Hepatocyte (in vitro differentiated cells): ENCODE results near the gene GRAP2. TPM values are rescaled to one million over a fixed set of nuclear protein-coding genes. Genes with fewer than 3 reads are reported as not detected.
A peak's percentile ranks its signal among the peaks of the same experiment; 100 is the strongest.
"Not testable (repeated sequence)": the region's sequence is repeated elsewhere in the genome, so short reads cannot be mapped to it uniquely, and the experiment has no call there.

Experiments
- DNase-seq: peaks from one replicate; pipeline ENCODE4 v3.0.0-alpha.2; 2016; ENCODE audit warnings: low spot score
- H2AFZ ChIP-seq: fragments of 200-600 bp; sonication (generic); 2 replicates; pipeline ENCODE4 v1.6.0; 2016; ENCODE audit warnings: antibody characterized with exemption, mild to moderate bottlenecking
- H3K27ac ChIP-seq: fragments of 200-600 bp; sonication (generic); 2 replicates; pipeline ENCODE4 v1.5.1; 2016; ENCODE audit warnings: mild to moderate bottlenecking
- H3K27me3 ChIP-seq: fragments of 200-600 bp; sonication (generic); 2 replicates; pipeline ENCODE4 v1.6.1; 2016
- H3K36me3 ChIP-seq: fragments of 200-600 bp; sonication (generic); replicated peaks from 2 replicates; pipeline ENCODE4 v1.5.1; 2016; ENCODE audit warnings: low read depth; ENCODE audit not compliant: insufficient read depth
- H3K4me1 ChIP-seq: fragments of 200-600 bp; sonication (generic); 2 replicates; pipeline ENCODE4 v1.5.1; 2016; ENCODE audit warnings: mild to moderate bottlenecking, moderate library complexity; ENCODE audit not compliant: insufficient read depth
- H3K4me2 ChIP-seq: fragments of 200-600 bp; sonication (generic); 2 replicates; pipeline ENCODE4 v1.6.0; 2016
- H3K4me3 ChIP-seq: fragments of 200-600 bp; sonication (generic); 2 replicates; pipeline ENCODE4 v1.5.1; 2016; ENCODE audit warnings: mild to moderate bottlenecking
- H3K79me2 ChIP-seq: fragments of 200-600 bp; sonication (generic); 2 replicates; pipeline ENCODE4 v1.6.0; 2017; ENCODE audit warnings: mild to moderate bottlenecking
- H3K9me2 ChIP-seq: fragments of 200-600 bp; sonication (generic); replicated peaks from 2 replicates; pipeline ENCODE4 v1.6.0; 2017; ENCODE audit warnings: mild to moderate bottlenecking; ENCODE audit not compliant: insufficient read depth
- H3K9me3 ChIP-seq: fragments of 200-600 bp; sonication (generic); 2 replicates; pipeline ENCODE4 v1.5.1; 2016; ENCODE audit warnings: low read depth, mild to moderate bottlenecking
- H4K20me1 ChIP-seq: fragments of 200-600 bp; sonication (generic); 2 replicates; pipeline ENCODE4 v1.6.0; 2016; ENCODE audit warnings: mild to moderate bottlenecking; ENCODE audit not compliant: insufficient read depth, poor library complexity, severe bottlenecking
- EZH2 ChIP-seq: fragments of 200-600 bp; sonication (generic); IDR thresholded peaks from 2 replicates; pipeline ENCODE4 v1.6.1; 2016; ENCODE audit warnings: antibody characterized with exemption, mild to moderate bottlenecking, borderline replicate concordance
- EZH2phosphoT487 ChIP-seq: fragments of 200-600 bp; sonication (generic); IDR thresholded peaks from one replicate; pipeline ENCODE4 v1.6.1; 2018; ENCODE audit warnings: antibody characterized with exemption, mild to moderate bottlenecking, low read depth, moderate library complexity; ENCODE audit not compliant: unreplicated experiment, severe bottlenecking
- WGBS: methylation state at CpG from one replicate; pipeline ENCODE4 v1.1.6; 2016; ENCODE audit warnings: low lambda C conversion rate; ENCODE audit errors: missing lambda C conversion rate; 5-methylcytosine and 5-hydroxymethylcytosine counted together
- polyA plus RNA-seq: library from polyadenylated mRNA; unstranded; fragments of >200 nt; fragmentation: Nextera tagmentation; extraction: Ambion mirVana; gene quantifications from 2 replicates; pipeline ENCODE4 v1.2.1, GENCODE V29; 2016
- total RNA-seq: library from RNA; depleted of rRNA; stranded (reverse); fragments of >200 nt; gene quantifications from 2 replicates; pipeline ENCODE4 v1.2.3, GENCODE V29; 2014
- TF ChIP-seq, protein P1 (sequence below): fragments of 200-600 bp; sonication (generic); IDR thresholded peaks from 2 replicates; pipeline ENCODE4 v1.5.1; 2016; ENCODE audit warnings: antibody characterized with exemption, mild to moderate bottlenecking; ENCODE audit not compliant: poor library complexity

GRAP2 gene
- total and polyA plus RNA-seq, 2 experiments from 2014 or later: 0.51 TPM; not detected in 1

DNA sequence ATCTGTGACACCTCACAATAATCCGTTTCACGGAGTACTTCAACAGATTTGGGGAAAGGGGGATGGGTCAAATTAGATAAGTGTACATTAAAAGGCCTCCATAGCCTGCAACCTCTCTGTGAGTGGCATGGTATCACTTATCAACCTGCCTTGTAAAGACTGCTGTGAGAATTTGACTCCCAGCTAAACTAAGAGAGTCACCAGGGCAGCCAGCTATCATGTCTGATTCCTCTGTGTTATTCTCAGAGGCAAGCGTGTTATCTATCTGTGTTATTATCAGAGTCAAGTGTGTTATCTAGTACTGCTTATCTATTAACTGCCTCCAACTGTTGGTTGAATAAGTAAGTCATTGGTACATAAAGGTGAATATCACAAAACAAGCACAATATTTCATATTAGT is 89.8 kb downstream of the GRAP2 start:
- no peak overlapping the region for H3K4me3 ChIP-seq
- no peak overlapping the region for H2AFZ ChIP-seq
- peak overlapping the region; percentile 26 for H3K4me2 ChIP-seq
- TF ChIP-seq EZH2 (no peak), EZH2phosphoT487 (no peak)
- TF ChIP-seq, protein P1, sequence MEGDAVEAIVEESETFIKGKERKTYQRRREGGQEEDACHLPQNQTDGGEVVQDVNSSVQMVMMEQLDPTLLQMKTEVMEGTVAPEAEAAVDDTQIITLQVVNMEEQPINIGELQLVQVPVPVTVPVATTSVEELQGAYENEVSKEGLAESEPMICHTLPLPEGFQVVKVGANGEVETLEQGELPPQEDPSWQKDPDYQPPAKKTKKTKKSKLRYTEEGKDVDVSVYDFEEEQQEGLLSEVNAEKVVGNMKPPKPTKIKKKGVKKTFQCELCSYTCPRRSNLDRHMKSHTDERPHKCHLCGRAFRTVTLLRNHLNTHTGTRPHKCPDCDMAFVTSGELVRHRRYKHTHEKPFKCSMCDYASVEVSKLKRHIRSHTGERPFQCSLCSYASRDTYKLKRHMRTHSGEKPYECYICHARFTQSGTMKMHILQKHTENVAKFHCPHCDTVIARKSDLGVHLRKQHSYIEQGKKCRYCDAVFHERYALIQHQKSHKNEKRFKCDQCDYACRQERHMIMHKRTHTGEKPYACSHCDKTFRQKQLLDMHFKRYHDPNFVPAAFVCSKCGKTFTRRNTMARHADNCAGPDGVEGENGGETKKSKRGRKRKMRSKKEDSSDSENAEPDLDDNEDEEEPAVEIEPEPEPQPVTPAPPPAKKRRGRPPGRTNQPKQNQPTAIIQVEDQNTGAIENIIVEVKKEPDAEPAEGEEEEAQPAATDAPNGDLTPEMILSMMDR: no peak
- peaks cover 4% of the 10 kb centered on the region for H3K4me1 ChIP-seq
- H3K9me2 ChIP-seq: no peaks in the 10 kb centered on the region
- peak overlapping the region; percentile 66 for H3K27ac ChIP-seq
- peaks cover 2% of the 10 kb centered on the region for H3K79me2 ChIP-seq
- WGBS: 50% methylated on average over 3 of the region's 3 CpGs
- no peaks in the 10 kb centered on the region for H3K36me3 ChIP-seq
- peaks cover 9% of the 10 kb centered on the region for H3K27me3 ChIP-seq
- no peaks in the 10 kb centered on the region for H3K9me3 ChIP-seq
- no peaks in the 10 kb centered on the region for H4K20me1 ChIP-seq
- no peak for DNase-seq

DNA sequence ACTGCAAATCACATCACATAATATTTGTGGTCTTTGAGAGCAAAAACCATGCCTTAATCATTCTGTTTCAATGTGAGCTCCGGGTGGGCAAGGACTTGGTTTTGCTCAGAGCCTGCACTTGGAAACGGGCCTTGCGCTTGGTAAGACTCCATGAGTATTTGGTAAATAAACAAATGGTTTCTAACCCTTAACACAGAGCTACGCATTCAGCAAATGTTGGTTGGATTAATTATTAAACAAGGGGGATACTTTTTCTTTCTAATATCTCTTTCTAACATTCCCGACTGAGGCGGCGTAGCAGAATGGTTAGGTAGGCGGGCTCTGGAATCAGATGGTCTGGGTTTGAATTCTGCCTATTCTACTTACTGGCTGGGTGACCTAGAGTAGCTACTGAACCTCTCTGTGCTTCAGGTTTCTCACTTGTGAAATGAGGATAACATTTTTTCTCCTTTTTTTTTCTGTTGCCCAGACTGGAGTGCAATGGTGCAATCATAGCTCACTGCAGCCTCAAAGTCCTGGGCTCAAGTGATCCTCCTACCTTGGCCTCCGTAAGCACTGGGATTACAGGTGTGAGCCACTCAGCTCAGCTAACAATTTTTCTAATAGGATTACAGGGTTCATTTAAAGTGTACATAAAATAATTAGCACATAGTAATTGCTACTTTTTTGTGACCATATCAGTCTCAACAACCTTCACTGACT is 90.4 kb downstream of the GRAP2 start:
- no peaks in the 10 kb centered on the region for H3K36me3 ChIP-seq
- TF ChIP-seq EZH2 (no peak), EZH2phosphoT487 (no peak)
- TF ChIP-seq, protein P1: no peak
- peaks cover 9% of the 10 kb centered on the region for H3K27me3 ChIP-seq
- H2AFZ ChIP-seq: no peak overlapping the region
- no peak overlapping the region for H3K4me3 ChIP-seq
- H3K27ac ChIP-seq: peak overlapping the region; percentile 66
- H3K9me3 ChIP-seq: no peaks in the 10 kb centered on the region
- H3K9me2 ChIP-seq: no peaks in the 10 kb centered on the region
- peaks cover 9% of the 10 kb centered on the region for H3K4me1 ChIP-seq
- peaks cover 6% of the 10 kb centered on the region for H3K79me2 ChIP-seq
- H3K4me2 ChIP-seq: peak overlapping the region; percentile 26
- DNase-seq: no peak
- 67% methylated on average over 9 of the region's 9 CpGs for WGBS
- no peaks in the 10 kb centered on the region for H4K20me1 ChIP-seq

DNA sequence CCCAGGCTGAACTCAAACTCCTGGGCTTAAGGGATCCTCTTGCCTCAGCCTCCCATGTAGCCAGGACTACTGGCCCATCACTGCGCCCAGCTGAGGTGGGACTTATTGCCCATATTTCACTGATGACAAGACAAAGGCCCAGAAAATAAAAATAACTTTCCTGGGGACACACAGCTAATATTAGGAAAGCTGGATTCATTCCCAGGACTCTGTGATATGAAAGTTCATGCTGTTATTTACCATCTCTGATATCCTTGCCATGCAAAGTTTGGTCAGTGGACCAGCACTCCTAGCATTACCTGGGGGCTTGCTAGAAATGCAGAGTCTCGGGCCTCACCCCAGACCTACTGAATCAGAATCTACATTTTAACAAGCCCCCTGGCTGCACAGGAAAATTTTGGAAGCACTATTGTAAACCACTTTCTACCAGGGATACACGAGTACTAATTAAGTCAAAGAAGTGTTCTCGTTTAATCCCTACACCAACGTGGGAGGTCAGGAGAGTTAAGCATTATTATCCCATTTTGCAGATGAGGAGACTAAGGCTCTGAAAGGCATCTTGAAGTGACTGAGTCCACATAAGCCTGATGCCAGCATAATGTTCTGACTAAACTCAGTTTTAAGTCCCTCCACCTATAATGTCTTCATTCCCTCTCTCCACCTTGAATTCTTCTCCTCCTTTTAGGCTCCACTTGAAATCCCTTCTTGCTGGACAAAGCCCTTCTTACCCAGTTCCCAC is 91.4 kb downstream of the GRAP2 start:
- H3K4me2 ChIP-seq: no peak overlapping the region
- DNase-seq: no peak
- H3K27ac ChIP-seq: no peak overlapping the region
- WGBS: 92% methylated on average over 5 of the region's 5 CpGs
- no peaks in the 10 kb centered on the region for H3K36me3 ChIP-seq
- H2AFZ ChIP-seq: no peak overlapping the region
- H3K9me2 ChIP-seq: no peaks in the 10 kb centered on the region
- H3K9me3 ChIP-seq: no peaks in the 10 kb centered on the region
- H3K79me2 ChIP-seq: peaks cover 11% of the 10 kb centered on the region
- H4K20me1 ChIP-seq: no peaks in the 10 kb centered on the region
- peaks cover 17% of the 10 kb centered on the region for H3K4me1 ChIP-seq
- TF ChIP-seq, protein P1: no peak
- TF ChIP-seq EZH2phosphoT487: no peak
- no peak for TF ChIP-seq EZH2
- H3K27me3 ChIP-seq: peaks cover 9% of the 10 kb centered on the region
- no peak overlapping the region for H3K4me3 ChIP-seq

DNA sequence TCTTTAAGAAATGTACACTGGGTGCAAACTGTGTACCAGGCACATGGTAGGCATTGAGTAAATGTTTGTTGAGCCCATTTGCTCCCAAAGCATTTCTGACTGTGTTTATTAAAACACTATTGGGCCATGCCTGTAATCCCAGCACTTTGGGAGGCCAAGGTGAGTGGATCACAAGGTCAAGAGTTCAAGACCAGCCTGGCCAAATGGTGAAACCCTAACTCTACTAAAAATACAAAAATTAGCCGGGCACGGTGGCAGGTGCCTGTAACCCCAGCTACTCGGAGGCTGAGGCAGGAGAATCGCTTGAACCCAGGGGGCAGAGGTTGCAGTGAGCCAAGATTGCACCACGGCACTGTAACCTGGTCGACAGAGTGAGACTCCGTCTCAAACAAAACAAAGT is 92.0 kb downstream of the GRAP2 start:
- not testable (repeated sequence) for H3K4me3 ChIP-seq, H3K27me3 ChIP-seq, H4K20me1 ChIP-seq, H3K36me3 ChIP-seq, H2AFZ ChIP-seq, DNase-seq, H3K4me2 ChIP-seq, H3K9me3 ChIP-seq, H3K9me2 ChIP-seq, H3K27ac ChIP-seq
- WGBS: 89% methylated on average over 7 of the region's 7 CpGs
- Histone ChIP-seq H3K4me1 (peaks cover 23% of the 10 kb centered on the region), H3K79me2 (peaks cover 17% of the 10 kb centered on the region)
